Measurements from ENCODE around the gene DNAH2.

DNAH2 gene

GRCh38 chr17:7818746-7819645 is 101.5 kb downstream of the DNAH2 start:
- no peak overlapping the region for H3K27ac Mint-ChIP-seq
- no peaks in the 10 kb centered on the region for H3K9me3 Mint-ChIP-seq
- H3K4me1 Mint-ChIP-seq = peaks cover 0 to 1% of the 10 kb centered on the region in 2 donors
- ATAC-seq (replicated peaks) (no peak), DNase-seq (no peak)
- peaks cover 11 to 24% of the 10 kb centered on the region in 2 donors for H3K27me3 Mint-ChIP-seq
- no peak overlapping the region for H3K4me3 Mint-ChIP-seq
- no peaks in the 10 kb centered on the region for H3K36me3 Mint-ChIP-seq

DNA sequence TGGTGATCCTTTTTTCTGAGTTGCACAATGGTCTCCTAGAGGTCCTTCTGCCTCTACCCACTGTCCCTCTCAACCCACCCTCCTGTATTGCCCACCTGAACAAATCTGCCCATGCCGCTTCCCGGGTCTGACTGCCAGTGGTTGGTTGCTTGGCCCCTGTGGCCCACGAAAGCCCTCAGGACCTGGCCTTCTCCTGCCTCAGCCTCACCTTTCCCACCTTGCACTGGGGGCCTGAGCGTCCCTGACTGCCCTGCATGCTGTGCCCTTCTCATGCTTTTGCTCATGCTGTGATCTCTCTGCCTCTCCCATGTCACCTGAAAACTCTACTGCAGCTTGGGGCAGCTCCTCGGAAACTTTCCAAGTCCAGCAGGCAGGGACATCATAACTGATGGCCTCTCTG is 102.7 kb downstream of the DNAH2 start:
- no peaks in the 10 kb centered on the region for H3K9me3 Mint-ChIP-seq
- no peaks in the 10 kb centered on the region for H3K36me3 Mint-ChIP-seq
- no peak overlapping the region for H3K4me3 Mint-ChIP-seq
- H3K27ac Mint-ChIP-seq = no peak overlapping the region
- H3K4me1 Mint-ChIP-seq = peaks cover 5% of the 10 kb centered on the region in 2 donors
- no peak for DNase-seq
- ATAC-seq (replicated peaks) = no peak
- H3K27me3 Mint-ChIP-seq = peaks cover 12 to 30% of the 10 kb centered on the region in 2 donors

- ATAC-seq (replicated peaks) (no peak), DNase-seq (no peak)
- no peaks in the 10 kb centered on the region for H3K36me3 Mint-ChIP-seq
- H3K4me1 Mint-ChIP-seq = peaks cover 7% of the 10 kb centered on the region in 2 donors
- no peak overlapping the region for H3K4me3 Mint-ChIP-seq
- H3K27ac Mint-ChIP-seq = no peak overlapping the region
- H3K9me3 Mint-ChIP-seq = no peaks in the 10 kb centered on the region
- H3K27me3 Mint-ChIP-seq = peaks cover 12 to 36% of the 10 kb centered on the region in 2 donors
Observed at GRCh38 chr17:7822126-7822525, 104.6 kb downstream of the DNAH2 start.

DNA sequence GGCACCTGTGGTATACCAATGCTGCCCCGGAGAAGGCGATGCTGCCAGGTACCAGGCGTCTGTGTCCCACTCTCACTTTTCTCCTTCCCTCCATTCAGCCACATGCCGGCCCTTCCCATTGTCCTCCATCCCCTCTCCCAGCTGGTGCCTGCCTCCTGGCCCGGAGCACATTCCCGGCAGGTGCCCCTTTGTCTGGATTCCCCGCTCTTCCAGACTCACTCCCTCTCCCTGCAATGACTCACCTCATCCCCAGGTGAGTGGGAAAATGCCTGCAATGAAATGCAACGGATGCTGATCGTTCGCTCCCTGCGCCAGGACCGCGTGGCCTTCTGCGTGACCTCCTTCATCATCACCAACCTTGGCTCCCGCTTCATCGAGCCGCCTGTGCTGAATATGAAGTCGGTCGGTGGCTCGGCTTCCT is 106.0 kb downstream of the DNAH2 start:
- ATAC-seq (replicated peaks) (no peak), DNase-seq (no peak)
- Mint-ChIP-seq H3K27ac (no peak overlapping the region), H3K27me3 (peaks cover 12 to 37% of the 10 kb centered on the region in 2 donors), H3K4me1 (peaks cover 7% of the 10 kb centered on the region in 2 donors), H3K36me3 (no peaks in the 10 kb centered on the region), H3K9me3 (no peaks in the 10 kb centered on the region), H3K4me3 (no peak overlapping the region)

- H3K9me3 Mint-ChIP-seq = no peaks in the 10 kb centered on the region
- DNase-seq (no peak), ATAC-seq (replicated peaks) (no peak)
- H3K27ac Mint-ChIP-seq = no peak overlapping the region
- H3K27me3 Mint-ChIP-seq = peaks cover 13 to 35% of the 10 kb centered on the region in 2 donors
- H3K36me3 Mint-ChIP-seq = no peaks in the 10 kb centered on the region
- H3K4me1 Mint-ChIP-seq = peaks cover 7% of the 10 kb centered on the region in 2 donors
- no peak overlapping the region for H3K4me3 Mint-ChIP-seq
Observed at GRCh38 chr17:7824021-7824924, 106.7 kb downstream of the DNAH2 start.

GRCh38 chr17:7825206-7825990 is 107.9 kb downstream of the DNAH2 start:
- no peak overlapping the region for H3K4me3 Mint-ChIP-seq
- H3K36me3 Mint-ChIP-seq = no peaks in the 10 kb centered on the region
- DNase-seq = no peak
- no peak overlapping the region for H3K27ac Mint-ChIP-seq
- no peaks in the 10 kb centered on the region for H3K9me3 Mint-ChIP-seq
- ATAC-seq (replicated peaks) = peak; percentile 22 to 36
- peaks cover 7% of the 10 kb centered on the region in 2 donors for H3K4me1 Mint-ChIP-seq
- H3K27me3 Mint-ChIP-seq = peaks cover 11 to 28% of the 10 kb centered on the region in 2 donors

- Mint-ChIP-seq H3K36me3 (no peaks in the 10 kb centered on the region), H3K4me3 (no peak overlapping the region), H3K27ac (no peak overlapping the region), H3K27me3 (peaks cover 19 to 26% of the 10 kb centered on the region in 2 donors), H3K4me1 (peaks cover 9 to 19% of the 10 kb centered on the region in 2 donors), H3K9me3 (peaks cover 0 to 1% of the 10 kb centered on the region in 2 donors)
- ATAC-seq (replicated peaks) = no peak
- DNase-seq = no peak
Observed at GRCh38 chr17:7830616-7831015, 113.1 kb downstream of the DNAH2 start.

DNA sequence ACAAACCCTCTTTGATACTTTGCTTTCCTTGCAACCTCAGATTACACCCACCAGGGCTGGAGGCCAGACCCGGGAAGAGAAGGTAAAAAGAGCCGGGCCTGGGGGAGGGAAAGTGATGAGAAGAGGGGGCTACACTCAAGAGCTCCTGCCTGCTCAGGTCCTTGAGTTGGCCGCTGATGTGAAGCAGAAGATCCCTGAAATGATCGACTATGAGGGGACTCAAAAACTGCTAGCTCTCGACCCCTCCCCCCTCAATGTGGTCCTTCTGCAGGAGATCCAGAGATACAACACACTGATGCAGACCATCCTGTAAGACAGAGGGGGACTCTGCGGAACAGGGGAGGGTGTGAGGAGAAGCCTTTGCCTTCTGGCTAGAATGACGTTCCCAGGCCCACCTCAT is 113.7 kb downstream of the DNAH2 start:
- DNase-seq = no peak
- Mint-ChIP-seq H3K27me3 (peaks cover 19 to 26% of the 10 kb centered on the region in 2 donors), H3K36me3 (no peaks in the 10 kb centered on the region), H3K9me3 (peaks cover 0 to 1% of the 10 kb centered on the region in 2 donors), H3K4me3 (no peak overlapping the region), H3K27ac (no peak overlapping the region), H3K4me1 (peaks cover 12 to 24% of the 10 kb centered on the region in 2 donors)
- no peak for ATAC-seq (replicated peaks)

GRCh38 chr17:7832431-7832830 is 114.9 kb downstream of the DNAH2 start:
- H3K27ac Mint-ChIP-seq = no peak overlapping the region
- ATAC-seq (replicated peaks) = no peak

GRCh38 chr17:7833011-7833794 is 115.7 kb downstream of the DNAH2 start:
- Mint-ChIP-seq H3K27me3 (peaks cover 13 to 26% of the 10 kb centered on the region in 2 donors), H3K4me1 (peaks cover 27 to 41% of the 10 kb centered on the region in 2 donors), H3K9me3 (peaks cover 0 to 1% of the 10 kb centered on the region in 2 donors), H3K27ac (peak overlapping the region; percentile 95), H3K4me3 (peak overlapping the region; percentile 86 to 95), H3K36me3 (no peaks in the 10 kb centered on the region)
- no peak for ATAC-seq (replicated peaks)
- no peak for DNase-seq

More at GRCh38 chr17:7832431-7832830, 114.9 kb downstream of the DNAH2 start:
- Mint-ChIP-seq H3K27me3 (peaks cover 13 to 26% of the 10 kb centered on the region in 2 donors), H3K36me3 (no peaks in the 10 kb centered on the region), H3K9me3 (peaks cover 0 to 1% of the 10 kb centered on the region in 2 donors), H3K4me3 (no peak overlapping the region), H3K4me1 (peaks cover 24 to 36% of the 10 kb centered on the region in 2 donors)
- DNase-seq = no peak

DNA sequence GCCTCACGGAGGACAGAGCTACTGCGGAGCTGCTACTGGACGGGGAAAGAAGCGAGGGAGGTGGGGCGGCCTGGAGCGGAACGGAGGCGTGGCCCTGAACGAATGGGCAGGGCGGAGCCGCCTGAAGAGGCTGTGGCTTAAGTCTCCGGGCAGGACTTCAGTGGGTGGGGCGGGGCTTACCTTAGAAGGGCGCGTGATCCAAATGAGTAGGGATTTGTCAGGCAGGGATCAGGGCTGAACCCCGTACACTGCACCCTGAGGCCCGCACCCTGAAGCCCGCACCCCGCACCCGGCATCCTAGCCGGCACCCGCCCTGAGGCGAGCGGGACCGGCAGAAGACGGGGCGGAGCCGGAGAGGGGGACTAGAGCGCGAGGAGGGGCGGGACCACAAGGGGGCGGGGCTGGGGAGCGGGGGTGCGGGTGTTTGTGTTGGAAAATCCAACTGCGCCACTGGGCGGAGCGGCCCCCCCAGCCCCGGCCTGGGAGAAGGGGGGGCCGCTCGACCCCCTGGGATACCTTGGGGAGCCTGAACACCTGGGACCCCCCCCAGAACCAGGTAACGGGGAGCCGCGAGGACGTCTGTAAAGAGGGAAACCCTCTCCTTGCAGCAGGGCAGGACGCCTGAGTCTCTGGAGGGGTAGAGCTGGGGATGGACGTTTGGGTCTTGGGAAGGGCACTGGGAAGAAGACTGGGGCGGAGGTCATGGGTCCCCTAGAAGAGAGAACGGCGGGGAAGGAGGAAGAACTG is 116.4 kb downstream of the DNAH2 start, which contains the start of gene KDM6B:
Gene KDM6B, plus strand, starts transcription at position 423 of the 747 bp plus-strand sequence. CDS start 11,338 bp downstream, outside the sequence.
- Mint-ChIP-seq H3K4me1 (peaks cover 34 to 48% of the 10 kb centered on the region in 2 donors), H3K36me3 (no peaks in the 10 kb centered on the region), H3K27me3 (peaks cover 12 to 26% of the 10 kb centered on the region in 2 donors), H3K9me3 (peaks cover 0 to 1% of the 10 kb centered on the region in 2 donors), H3K4me3 (peak within 1 kb of the TSS; percentile 86 to 95), H3K27ac (peak within 1 kb of the TSS; percentile 97)
- DNase-seq = peak; percentile 82
- peak; percentile 67 to 71 for ATAC-seq (replicated peaks)

GRCh38 chr17:7834542-7834956 is 117.0 kb downstream of the DNAH2 start:
- H3K27me3 Mint-ChIP-seq = peaks cover 6 to 22% of the 10 kb centered on the region in 2 donors
- DNase-seq (peak; percentile 53), ATAC-seq (replicated peaks) (peak; percentile 47 to 49)
- H3K27ac Mint-ChIP-seq = peak overlapping the region; percentile 97
- peak overlapping the region; percentile 86 to 95 for H3K4me3 Mint-ChIP-seq
- peaks cover 38 to 54% of the 10 kb centered on the region in 2 donors for H3K4me1 Mint-ChIP-seq
- H3K36me3 Mint-ChIP-seq = no peaks in the 10 kb centered on the region
- H3K9me3 Mint-ChIP-seq = peaks cover 0 to 1% of the 10 kb centered on the region in 2 donors
